Suprapubic skin (tissue), 4 donors: ENCODE measurements around the gene ANKMY1.

Experiments
- CTCF ChIP-seq, 2 donors: fragments of 200-600 bp in 1 of 2; fragments of 450-650 bp in 1 of 2; sonication (generic) in 1 of 2; IDR thresholded peaks; one replicate each; pipeline ENCODE4 v1.5.1; 2016 to 2019; ENCODE audit warnings: antibody characterized with exemption in 2 of 2, mild to moderate bottlenecking in 1 of 2, moderate library complexity in 1 of 2
- EP300 ChIP-seq: sonication (generic); formaldehyde crosslinking; IDR thresholded peaks from one replicate; pipeline ENCODE4 v1.6.1; 2017; ENCODE audit warnings: antibody characterized with exemption
- POLR2A ChIP-seq, 2 donors: fragments of 450-650 bp; IDR thresholded peaks; one replicate each; pipeline ENCODE4 v1.6.1; 2017; ENCODE audit warnings: antibody characterized with exemption in 2 of 2, mild to moderate bottlenecking in 2 of 2, moderate library complexity in 2 of 2
- POLR2AphosphoS5 ChIP-seq, 3 donors: sonication (generic); formaldehyde crosslinking; IDR thresholded peaks; one replicate each; pipeline ENCODE4 v1.6.1; 2017; ENCODE audit warnings: antibody characterized with exemption in 3 of 3

DNA sequence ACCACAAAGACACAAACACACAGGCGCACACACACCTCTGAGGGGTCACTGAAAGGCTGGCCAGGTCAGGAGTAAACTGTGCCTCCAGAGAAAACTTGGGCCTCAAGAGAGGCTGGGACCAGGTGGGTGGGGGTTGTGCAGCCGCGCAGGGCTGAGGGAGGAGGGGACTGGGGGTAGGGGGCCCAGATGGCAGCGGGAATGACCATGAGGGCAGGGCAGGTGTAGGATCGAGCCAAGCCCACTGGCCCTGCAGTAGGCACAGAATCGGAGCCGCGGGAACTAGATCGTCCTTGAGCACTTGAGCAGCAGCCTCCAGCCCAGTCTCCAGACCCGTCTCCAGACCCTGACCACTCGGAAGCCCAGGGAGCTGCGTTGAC lies 36.8 kb downstream of the ANKMY1 start:
- no peak for TF ChIP-seq CTCF (IDR thresholded peaks at IDR 0.05)
- no peak for TF ChIP-seq POLR2AphosphoS5 (IDR thresholded peaks at IDR 0.05)
- no peak for TF ChIP-seq POLR2A (IDR thresholded peaks at IDR 0.05)
- no peak for TF ChIP-seq EP300
